ENCODE results near the gene NRN1L.

- no peak for TF ChIP-seq POLR2AphosphoS5 (IDR thresholded peaks at IDR 0.05)
- no peak for TF ChIP-seq EP300 (IDR thresholded peaks at IDR 0.05)
- TF ChIP-seq, protein P1, sequence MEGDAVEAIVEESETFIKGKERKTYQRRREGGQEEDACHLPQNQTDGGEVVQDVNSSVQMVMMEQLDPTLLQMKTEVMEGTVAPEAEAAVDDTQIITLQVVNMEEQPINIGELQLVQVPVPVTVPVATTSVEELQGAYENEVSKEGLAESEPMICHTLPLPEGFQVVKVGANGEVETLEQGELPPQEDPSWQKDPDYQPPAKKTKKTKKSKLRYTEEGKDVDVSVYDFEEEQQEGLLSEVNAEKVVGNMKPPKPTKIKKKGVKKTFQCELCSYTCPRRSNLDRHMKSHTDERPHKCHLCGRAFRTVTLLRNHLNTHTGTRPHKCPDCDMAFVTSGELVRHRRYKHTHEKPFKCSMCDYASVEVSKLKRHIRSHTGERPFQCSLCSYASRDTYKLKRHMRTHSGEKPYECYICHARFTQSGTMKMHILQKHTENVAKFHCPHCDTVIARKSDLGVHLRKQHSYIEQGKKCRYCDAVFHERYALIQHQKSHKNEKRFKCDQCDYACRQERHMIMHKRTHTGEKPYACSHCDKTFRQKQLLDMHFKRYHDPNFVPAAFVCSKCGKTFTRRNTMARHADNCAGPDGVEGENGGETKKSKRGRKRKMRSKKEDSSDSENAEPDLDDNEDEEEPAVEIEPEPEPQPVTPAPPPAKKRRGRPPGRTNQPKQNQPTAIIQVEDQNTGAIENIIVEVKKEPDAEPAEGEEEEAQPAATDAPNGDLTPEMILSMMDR (IDR thresholded peaks at IDR 0.05), result no peak
These were observed 6.5 kb upstream of the NRN1L start for GRCh38 chr16:67878232-67878631.

Data from upper lobe of left lung (tissue), 4 donors.